Measurements from ENCODE around the gene CREBBP. TPM values are rescaled to one million over a fixed set of nuclear protein-coding genes. Genes with fewer than 3 reads are reported as not detected.

The CREBBP gene
- total RNA-seq, 1 donor from 2014 or later, result 11.3 TPM

GRCh38 chr16:3865241-3865640, 15.3 kb downstream of the CREBBP start:
- DNase-seq (ENCODE audit: low read depth), result no peak
- TF ChIP-seq, protein P1, sequence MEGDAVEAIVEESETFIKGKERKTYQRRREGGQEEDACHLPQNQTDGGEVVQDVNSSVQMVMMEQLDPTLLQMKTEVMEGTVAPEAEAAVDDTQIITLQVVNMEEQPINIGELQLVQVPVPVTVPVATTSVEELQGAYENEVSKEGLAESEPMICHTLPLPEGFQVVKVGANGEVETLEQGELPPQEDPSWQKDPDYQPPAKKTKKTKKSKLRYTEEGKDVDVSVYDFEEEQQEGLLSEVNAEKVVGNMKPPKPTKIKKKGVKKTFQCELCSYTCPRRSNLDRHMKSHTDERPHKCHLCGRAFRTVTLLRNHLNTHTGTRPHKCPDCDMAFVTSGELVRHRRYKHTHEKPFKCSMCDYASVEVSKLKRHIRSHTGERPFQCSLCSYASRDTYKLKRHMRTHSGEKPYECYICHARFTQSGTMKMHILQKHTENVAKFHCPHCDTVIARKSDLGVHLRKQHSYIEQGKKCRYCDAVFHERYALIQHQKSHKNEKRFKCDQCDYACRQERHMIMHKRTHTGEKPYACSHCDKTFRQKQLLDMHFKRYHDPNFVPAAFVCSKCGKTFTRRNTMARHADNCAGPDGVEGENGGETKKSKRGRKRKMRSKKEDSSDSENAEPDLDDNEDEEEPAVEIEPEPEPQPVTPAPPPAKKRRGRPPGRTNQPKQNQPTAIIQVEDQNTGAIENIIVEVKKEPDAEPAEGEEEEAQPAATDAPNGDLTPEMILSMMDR (conservative IDR thresholded peaks at IDR 0.05; ENCODE audit: low read depth, low read length), result no peak
- no peak overlapping the region for H3K4me3 ChIP-seq (ENCODE audit: low read depth, low read length)

DNA sequence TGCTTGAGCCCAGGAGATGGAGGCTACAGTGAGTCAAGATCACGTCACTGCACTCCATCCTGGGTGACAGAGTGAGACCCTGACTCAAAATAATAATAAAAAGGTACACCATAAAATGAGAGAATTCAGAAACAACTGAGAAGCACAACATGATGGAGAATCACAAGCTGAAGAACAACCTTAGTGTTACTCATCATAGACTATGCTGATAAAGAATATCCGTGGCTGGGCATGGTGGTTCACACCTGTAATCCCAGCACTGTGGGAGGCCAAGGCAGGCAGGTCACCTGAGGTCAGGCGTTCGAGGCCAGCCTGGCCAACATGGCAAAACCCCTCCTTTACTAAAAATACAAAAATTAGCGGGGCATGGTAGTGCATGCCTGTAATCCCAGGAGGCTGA, 16.0 kb downstream of the CREBBP start:
- no peak overlapping the region for H3K4me3 ChIP-seq (ENCODE audit: low read depth, low read length)
- TF ChIP-seq, protein P1 (conservative IDR thresholded peaks at IDR 0.05; ENCODE audit: low read depth, low read length), result no peak
- no peak for DNase-seq (ENCODE audit: low read depth)

- no peak for DNase-seq (ENCODE audit: low read depth)
- no peak overlapping the region for H3K4me3 ChIP-seq (ENCODE audit: low read depth, low read length)
- TF ChIP-seq, protein P1 (conservative IDR thresholded peaks at IDR 0.05; ENCODE audit: low read depth, low read length), result no peak
Measured at GRCh38 chr16:3863587-3863986, 16.9 kb downstream of the CREBBP start.

GRCh38 chr16:3861808-3862451, 18.6 kb downstream of the CREBBP start:
- no peak for DNase-seq (ENCODE audit: low read depth)
- H3K4me3 ChIP-seq (ENCODE audit: low read depth, low read length), result no peak overlapping the region
- TF ChIP-seq, protein P1 (conservative IDR thresholded peaks at IDR 0.05; ENCODE audit: low read depth, low read length), result no peak

DNA sequence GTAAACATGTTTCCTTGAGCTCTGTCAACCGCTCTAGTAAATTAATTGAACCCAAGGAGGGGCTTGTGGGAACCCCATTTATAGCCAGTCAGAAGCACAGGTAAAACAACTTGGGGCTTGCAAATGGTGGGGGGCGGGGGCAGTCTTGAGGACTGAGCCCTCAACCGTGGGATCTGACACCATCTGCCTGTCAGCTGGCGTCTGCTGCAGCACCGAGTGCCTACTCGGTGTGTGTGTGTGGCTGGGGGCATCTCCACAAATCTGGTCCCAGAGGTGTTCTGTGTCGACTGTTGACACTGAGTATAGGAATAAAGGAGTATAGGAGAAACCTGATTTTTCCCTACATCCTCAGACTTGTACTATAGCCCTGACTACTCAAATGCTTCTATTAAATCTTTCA, 20.6 kb downstream of the CREBBP start:
- DNase-seq (ENCODE audit: low read depth), result no peak
- TF ChIP-seq, protein P1 (conservative IDR thresholded peaks at IDR 0.05; ENCODE audit: low read depth, low read length), result no peak
- H3K4me3 ChIP-seq (ENCODE audit: low read depth, low read length), result no peak overlapping the region

GRCh38 chr16:3858801-3859200, 21.7 kb downstream of the CREBBP start:
- no peak for DNase-seq (ENCODE audit: low read depth)
- H3K4me3 ChIP-seq (ENCODE audit: low read depth, low read length), result no peak overlapping the region
- TF ChIP-seq, protein P1 (conservative IDR thresholded peaks at IDR 0.05; ENCODE audit: low read depth, low read length), result no peak
